Endometrial microvascular endothelial cells (primary cell): ENCODE data around the gene ARL4D. TPM values are rescaled to one million over a fixed set of nuclear protein-coding genes. Genes with fewer than 3 reads are reported as not detected.

ENCODE experiments used
- in situ Hi-C: cut with HindIII; loops from 2 replicates; pipeline ENCODE4 v1.10.0; 2017; ENCODE audit warnings: low sequenced_read_pairs, low pct_unique_long_range_greater_than_20kb; ENCODE audit errors: inconsistent ontology term
- total RNA-seq: library from RNA; depleted of rRNA; stranded (reverse); fragments of >200 nt; gene quantifications from one replicate; pipeline ENCODE4 v1.2.3, GENCODE V29; 2015; ENCODE audit errors: inconsistent ontology term

Gene ARL4D
- total RNA-seq, 1 donor from 2014 or later, result 1.4 TPM

DNA sequence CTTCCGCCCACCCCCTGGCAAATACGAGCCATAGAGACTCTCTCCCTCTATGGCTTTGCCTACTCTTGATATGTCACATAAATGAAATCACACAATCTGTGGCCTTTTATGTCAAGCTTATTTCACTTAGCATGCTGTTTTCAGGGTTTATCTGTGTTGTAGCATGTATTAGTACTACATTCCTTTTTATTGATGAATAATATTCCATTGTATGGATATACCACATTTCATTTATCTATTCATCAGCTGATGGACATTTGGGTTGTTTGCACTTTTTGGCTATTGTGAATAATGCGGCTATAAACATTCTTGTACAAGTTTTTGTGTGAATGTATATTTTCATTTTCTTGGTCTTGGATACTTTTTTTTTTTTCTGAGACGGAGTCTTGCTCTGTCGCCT is 48.0 kb downstream of the ARL4D start:
- in situ Hi-C loops, result no loop called here

DNA sequence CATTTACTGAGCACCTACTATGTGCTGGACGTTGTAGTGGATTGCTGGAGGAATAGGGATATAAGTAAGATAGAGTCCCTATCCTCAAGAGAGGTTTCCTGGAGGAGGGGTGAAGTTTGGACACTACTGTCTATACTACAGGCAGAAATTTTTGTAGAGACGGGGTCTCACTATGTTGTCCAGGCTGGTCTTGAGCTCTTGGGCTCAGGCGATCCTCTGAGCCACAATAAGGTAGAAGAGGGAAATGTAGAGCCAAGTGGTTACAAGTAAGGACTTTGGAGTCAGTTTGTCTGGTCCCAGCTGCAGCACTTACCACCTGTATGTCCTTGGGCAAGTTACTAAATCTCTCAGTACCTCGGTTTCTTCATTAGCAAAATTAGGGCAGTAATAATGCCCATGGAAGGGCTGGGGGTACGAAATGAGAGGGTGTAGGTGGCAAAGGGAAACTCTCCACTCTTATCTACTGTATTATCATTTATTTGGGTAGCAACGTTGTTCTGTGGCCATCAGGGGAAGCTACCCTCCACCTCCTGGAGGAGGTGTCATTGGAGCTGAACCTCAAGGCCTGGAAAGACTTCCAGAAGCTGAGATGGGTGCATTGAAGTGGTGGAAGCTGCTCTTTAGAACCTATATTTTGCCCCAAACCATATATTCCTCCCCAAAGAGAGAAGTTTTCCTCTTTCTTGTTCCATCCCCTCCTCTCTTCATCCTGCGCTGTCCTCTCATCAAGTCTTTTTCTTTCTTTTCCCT is 50.1 kb downstream of the ARL4D start:
- in situ Hi-C loops, result no loop called here

GRCh38 chr17:43449470-43450248 is 50.9 kb downstream of the ARL4D start:
- in situ Hi-C loops, result no loop called here

Other genes with a start within 250 kb of the ARL4D start
- 53.6 TPM for gene NBR1, start 227.8 kb upstream of the ARL4D start, total RNA-seq
- 6.1 TPM for gene TMEM106A, start 187.1 kb upstream of the ARL4D start, total RNA-seq
- gene CCDC200, start 170.4 kb upstream of the ARL4D start, total RNA-seq, result not detected
- not detected for gene RNU2-1, start 165.0 kb upstream of the ARL4D start, total RNA-seq
- 35.4 TPM for gene DHX8, start 85.0 kb downstream of the ARL4D start, total RNA-seq
- gene ETV4, start 147.3 kb downstream of the ARL4D start, total RNA-seq, result 15.1 TPM